HG03135 (cell line): ENCODE data around the gene ZNF598.
A peak's percentile ranks its signal among the peaks of the same experiment; 100 is the strongest.
"Not testable (repeated sequence)": the region's sequence is repeated elsewhere in the genome, so short reads cannot be mapped to it uniquely, and the experiment has no call there.

ENCODE experiments used
- ATAC-seq: cut with Tn5 transposase; IDR thresholded peaks from one replicate; pipeline ENCODE4 v1.9.1; 2021; ENCODE audit warnings: mild to moderate bottlenecking, moderate library complexity; ENCODE audit not compliant: unreplicated experiment

Gene ZNF598

GRCh38 chr16:1960665-1961630 lies 48.7 kb downstream of the ZNF598 start:
- ATAC-seq: no peak

DNA sequence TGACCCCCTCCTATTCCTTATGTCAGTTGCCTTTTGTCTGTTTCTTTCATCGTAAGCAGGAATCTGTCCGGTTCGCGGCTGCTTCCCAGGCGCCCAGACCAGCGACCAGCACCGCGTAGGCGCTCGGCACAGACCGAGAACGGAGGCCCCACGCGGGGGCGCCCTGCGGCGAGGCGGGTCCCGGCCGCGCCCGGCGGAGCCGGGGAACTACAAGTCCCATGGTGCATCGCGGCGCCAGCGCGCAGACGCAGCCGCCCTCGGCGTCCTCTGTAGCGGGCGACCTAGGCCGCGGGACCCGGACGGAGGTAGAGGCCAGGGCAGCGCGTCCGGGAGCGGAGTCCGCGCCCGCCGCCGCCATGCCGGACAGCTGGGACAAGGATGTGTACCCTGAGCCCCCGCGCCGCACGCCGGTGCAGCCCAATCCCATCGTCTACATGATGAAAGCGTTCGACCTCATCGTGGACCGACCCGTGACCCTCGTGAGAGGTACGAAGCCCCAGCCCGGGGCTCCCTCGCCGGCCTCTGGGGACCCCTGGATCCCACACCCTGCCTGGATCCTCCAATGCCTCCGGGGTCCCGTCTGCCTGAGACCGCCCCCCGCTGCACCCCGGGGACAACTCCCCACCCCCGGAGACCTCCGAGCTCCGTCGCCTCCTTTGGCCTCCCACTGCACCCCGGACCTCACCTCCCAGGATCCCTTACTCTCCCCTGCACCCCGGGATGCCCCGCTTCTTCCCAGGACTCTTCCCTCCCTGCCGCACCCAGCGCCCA lies 50.2 kb downstream of the ZNF598 start, which contains the start of gene NDUFB10:
Gene NDUFB10, plus strand, starts transcription at position 270 of the 771 bp plus-strand sequence. Its CDS starts 87 bp downstream, at position 357.
- ATAC-seq: peak; percentile 71

- no peak for ATAC-seq
These were observed 50.8 kb downstream of the ZNF598 start for GRCh38 chr16:1958715-1959268.

DNA sequence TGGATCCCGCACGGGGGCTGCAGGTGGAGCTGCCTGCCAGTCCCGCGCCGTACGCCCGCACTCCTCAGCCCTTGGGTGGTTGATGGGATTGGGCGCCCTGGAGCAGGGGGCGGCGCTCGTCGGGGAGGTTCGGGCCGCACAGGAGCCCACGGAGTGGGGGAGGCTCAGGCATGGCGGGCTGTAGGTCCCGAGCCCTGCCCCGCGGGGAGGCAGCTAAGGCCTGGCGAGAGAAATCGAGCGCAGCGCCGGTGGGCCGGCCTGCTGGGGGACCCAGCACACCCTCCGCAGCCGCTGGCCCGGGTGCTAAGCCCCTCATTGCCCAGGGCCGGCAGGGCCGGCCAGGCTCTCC lies 51.5 kb downstream of the ZNF598 start:
- not testable (repeated sequence) for ATAC-seq

GRCh38 chr16:1957434-1958142 lies 52.0 kb downstream of the ZNF598 start:
- ATAC-seq: not testable (repeated sequence)

- ATAC-seq: no peak
These were observed 55.9 kb downstream of the ZNF598 start for GRCh38 chr16:1953734-1954133.

- ATAC-seq: no peak
These were observed 59.1 kb downstream of the ZNF598 start for GRCh38 chr16:1950559-1950958.

DNA sequence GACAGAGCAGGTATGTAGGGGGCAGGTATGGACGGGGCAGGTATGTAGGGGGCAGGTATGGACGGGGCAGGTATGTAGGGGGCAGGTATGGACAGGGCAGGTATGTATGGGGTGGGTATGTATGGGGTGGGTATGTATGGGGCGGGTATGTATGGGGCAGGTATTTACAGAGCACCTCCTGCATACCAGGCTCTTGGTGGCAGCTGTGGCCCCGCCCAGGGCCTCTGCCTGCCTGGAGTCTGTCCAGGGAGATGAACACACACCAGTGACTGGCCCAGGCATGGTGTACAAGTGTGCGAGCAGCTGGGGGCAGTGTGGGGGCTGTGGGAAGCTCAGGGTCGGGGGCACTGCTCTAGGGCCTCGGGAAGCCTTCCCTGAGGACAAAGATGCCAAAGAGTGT lies 59.6 kb downstream of the ZNF598 start:
- no peak for ATAC-seq

DNA sequence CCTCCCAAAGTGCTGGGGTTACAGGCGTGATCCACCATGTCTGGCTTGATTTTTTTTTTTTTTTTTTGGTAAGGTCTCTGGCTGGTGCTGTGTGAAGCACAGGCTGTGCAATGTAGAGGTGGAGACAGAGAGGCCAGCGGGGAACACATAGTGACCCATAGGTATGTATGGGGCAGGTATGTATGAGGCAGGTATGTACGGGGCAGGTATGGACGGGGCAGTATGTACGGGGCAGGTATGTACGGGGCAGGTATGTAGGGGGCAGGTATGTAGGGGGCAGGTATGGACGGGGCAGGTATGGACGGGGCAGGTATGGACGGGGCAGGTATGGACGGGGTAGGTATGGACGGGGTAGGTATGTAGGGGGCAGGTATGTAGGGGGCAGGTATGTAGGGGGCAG lies 60.1 kb downstream of the ZNF598 start:
- no peak for ATAC-seq
